Naive thymus-derived CD4-positive, alpha-beta T cell (primary cell): ENCODE results near the gene RNFT1. TPM values are rescaled to one million over a fixed set of nuclear protein-coding genes. Genes with fewer than 3 reads are reported as not detected.
"Not testable (repeated sequence)": the region's sequence is repeated elsewhere in the genome, so short reads cannot be mapped to it uniquely, and the experiment has no call there.

Experiments
- ATAC-seq: fragments of 150-1000 bp; cut with Tn5 transposase; 2 replicates; pipeline ENCODE4 v1.10.0; 2021; ENCODE audit warnings: mild to moderate bottlenecking, moderate library complexity
- CTCF ChIA-PET: fragments of 350-600 bp; sonication (Branson Sonifier 250); formaldehyde crosslinking; loops from one replicate; lab custom pipeline; 2021; ENCODE audit warnings: antibody characterized with exemption; lab: Charles Lee
- POLR2A ChIA-PET: fragments of 350-600 bp; sonication (Branson Sonifier 250); formaldehyde crosslinking; loops from one replicate; lab custom pipeline; 2021; ENCODE audit warnings: antibody characterized with exemption, inconsistent platforms; lab: Charles Lee
- DNase-seq, 9 donors: peaks; one replicate each; pipeline versions ENCODE4 v3.0.0 to v3.0.0-alpha.2; 2020 to 2022; ENCODE audit warnings: mixed read lengths in 1 of 9
- H3K27ac ChIP-seq: one replicate; pipeline ENCODE4 v1.7.0; 2013; ENCODE audit warnings: mild to moderate bottlenecking, low read depth, low read length, moderate library complexity
- H3K27me3 ChIP-seq, 2 donors: one replicate each; pipeline ENCODE4 v1.7.0; 2013; ENCODE audit warnings: low read length in 2 of 2, mild to moderate bottlenecking in 2 of 2, moderate library complexity in 2 of 2; ENCODE audit not compliant: control insufficient read depth in 2 of 2, insufficient read depth in 2 of 2
- H3K36me3 ChIP-seq, 3 experiments: 1 replicate in 2 of 3; 2 replicates in 1 of 3; pipeline ENCODE4 v1.7.0; 2013; ENCODE audit warnings: low read length in 3 of 3, mild to moderate bottlenecking in 3 of 3, moderate library complexity in 1 of 3; ENCODE audit not compliant: insufficient read depth in 3 of 3, control insufficient read depth in 2 of 3
- H3K4me1 ChIP-seq, 2 donors: one replicate each; pipeline ENCODE4 v1.7.0; 2013; ENCODE audit warnings: low read length in 2 of 2, mild to moderate bottlenecking in 2 of 2, moderate library complexity in 1 of 2; ENCODE audit not compliant: control insufficient read depth in 2 of 2, insufficient read depth in 2 of 2
- H3K4me3 ChIP-seq: 2 replicates; pipeline ENCODE4 v1.7.0; 2013; ENCODE audit warnings: mild to moderate bottlenecking, low read length
- H3K9me3 ChIP-seq, 3 experiments: 1 replicate in 2 of 3; 2 replicates in 1 of 3; pipeline ENCODE4 v1.7.0; 2013; ENCODE audit warnings: low read length in 3 of 3; ENCODE audit not compliant: control insufficient read depth in 2 of 3
- H3K27ac Mint-ChIP-seq, 9 donors: one replicate each; pipeline ENCODE4 v1.8.0; 2020 to 2022; ENCODE audit warnings: mixed read lengths in 9 of 9, mild to moderate bottlenecking in 8 of 9, moderate library complexity in 5 of 9, inconsistent platforms in 2 of 9
- H3K27me3 Mint-ChIP-seq, 5 donors: one replicate each; pipeline ENCODE4 v1.8.0; 2021 to 2022; ENCODE audit warnings: mixed read lengths in 5 of 5, mild to moderate bottlenecking in 1 of 5
- H3K36me3 Mint-ChIP-seq, 5 donors: one replicate each; pipeline ENCODE4 v1.8.0; 2020 to 2022; ENCODE audit warnings: mixed read lengths in 5 of 5, mild to moderate bottlenecking in 3 of 5, inconsistent platforms in 1 of 5
- H3K4me1 Mint-ChIP-seq, 7 donors: one replicate each; pipeline ENCODE4 v1.8.0; 2020 to 2022; ENCODE audit warnings: mixed read lengths in 7 of 7, mild to moderate bottlenecking in 3 of 7, inconsistent platforms in 1 of 7
- H3K4me3 Mint-ChIP-seq, 10 donors: one replicate each; pipeline ENCODE4 v1.8.0; 2020 to 2022; ENCODE audit warnings: mild to moderate bottlenecking in 10 of 10, mixed read lengths in 10 of 10, moderate library complexity in 6 of 10, inconsistent platforms in 2 of 10
- H3K9me3 Mint-ChIP-seq, 11 donors: one replicate each; pipeline ENCODE4 v1.8.0; 2020 to 2022; ENCODE audit warnings: mixed read lengths in 11 of 11, mild to moderate bottlenecking in 4 of 11, inconsistent platforms in 1 of 11, moderate library complexity in 1 of 11
- intact Hi-C, 2 donors: fragments of 100-400 bp; cut with micrococcal nuclease; formaldehyde crosslinking; loops; one replicate each; pipeline ENCODE4 v1.15.1; 2023
- polyA plus RNA-seq, 2 donors: library from polyadenylated mRNA; unstranded; fragments of 300-500 nt; fragmentation: Illumina TruSeq; gene quantifications; one replicate each; pipeline ENCODE4 v1.2.3, GENCODE V29; 2021
- total RNA-seq, 6 experiments: library from RNA in 5 of 6; stranded (reverse) in 5 of 6; gene quantifications; 1 replicate in 5 of 6; 2 replicates in 1 of 6; pipeline ENCODE4 v1.2.3 and lab custom pipeline; 2021 to 2026

Gene RNFT1
- total and polyA plus RNA-seq, 7 experiments from 2014 or later, result 22.8 to 45.8 (median 31.6) TPM

GRCh38 chr17:59941131-59941530 is 23.4 kb downstream of the RNFT1 start:
- ATAC-seq (no peak), DNase-seq (no peak)
- ChIA-PET CTCF (no interaction called here), POLR2A (interaction anchor here (0.6 to 0.7 kb wide), 2 partner anchors 167 to 171 kb away, joined by 3 to 4 read pairs; no protein-coding TSS in a partner anchor)
- H3K9me3 ChIP-seq, result no peaks in the 10 kb centered on the region
- no peak overlapping the region for H3K27ac ChIP-seq
- Mint-ChIP-seq H3K4me1 (peaks cover 0 to 27% (median 0%) of the 10 kb centered on the region in 7 donors), H3K27ac (peak overlapping the region in 2 of 9 donors; percentile 38 to 42), H3K9me3 (no peaks in the 10 kb centered on the region), H3K36me3 (peaks cover 10 to 33% (median 13%) of the 10 kb centered on the region in 5 donors), H3K4me3 (no peak overlapping the region), H3K27me3 (no peaks in the 10 kb centered on the region)
- intact Hi-C loops, result no loop called here
- no peak overlapping the region for H3K4me3 ChIP-seq
- no peaks in the 10 kb centered on the region for H3K27me3 ChIP-seq
- H3K36me3 ChIP-seq, result peaks cover 0 to 48% (median 14%) of the 10 kb centered on the region in 3 experiments
- no peaks in the 10 kb centered on the region for H3K4me1 ChIP-seq

- H3K4me3 ChIP-seq, H3K27me3 Mint-ChIP-seq, H3K27ac ChIP-seq, intact Hi-C loops, H3K9me3 Mint-ChIP-seq, H3K9me3 ChIP-seq, ATAC-seq, H3K27me3 ChIP-seq, H3K4me1 ChIP-seq, H3K4me3 Mint-ChIP-seq: not testable (repeated sequence)
- POLR2A ChIA-PET, result interaction anchor here (0.7 kb wide), 1 partner anchor 170 kb away, joined by 4 read pairs; no protein-coding TSS in a partner anchor
- CTCF ChIA-PET, result interaction anchor here (0.6 to 0.9 kb wide), 2 partner anchors 14 to 163 kb away, joined by 3 to 5 read pairs; no protein-coding TSS in a partner anchor
- Mint-ChIP-seq H3K36me3 (peaks cover 7 to 31% (median 9%) of the 10 kb centered on the region in 5 donors), H3K4me1 (peaks cover 0 to 24% (median 0%) of the 10 kb centered on the region in 7 donors), H3K27ac (peak overlapping the region in 2 of 9 donors; percentile 28 to 42)
- peaks cover 0 to 48% (median 14%) of the 10 kb centered on the region in 3 experiments for H3K36me3 ChIP-seq
- peak in 1 of 9 donors; percentile 27 for DNase-seq
Observed at GRCh38 chr17:59940697-59941096, 23.8 kb downstream of the RNFT1 start.

- POLR2A ChIA-PET, H3K4me3 ChIP-seq, CTCF ChIA-PET, DNase-seq, ATAC-seq, H3K27me3 ChIP-seq, H3K4me3 Mint-ChIP-seq, H3K4me1 ChIP-seq, H3K4me1 Mint-ChIP-seq, H3K9me3 ChIP-seq, H3K9me3 Mint-ChIP-seq, H3K27ac ChIP-seq, H3K27me3 Mint-ChIP-seq, intact Hi-C loops: not testable (repeated sequence)
- H3K36me3 ChIP-seq, result peaks cover 4 to 55% (median 5%) of the 10 kb centered on the region in 3 experiments
- Mint-ChIP-seq H3K27ac (peak overlapping the region in 1 of 9 donors; percentile 13), H3K36me3 (peaks cover 2 to 62% (median 21%) of the 10 kb centered on the region in 5 donors)
Observed at GRCh38 chr17:59933317-59933716, 31.2 kb downstream of the RNFT1 start.

- H3K9me3 ChIP-seq, CTCF ChIA-PET, H3K4me1 Mint-ChIP-seq, H3K27ac ChIP-seq, H3K4me3 ChIP-seq, H3K9me3 Mint-ChIP-seq, ATAC-seq, intact Hi-C loops, H3K4me3 Mint-ChIP-seq, DNase-seq, H3K27me3 ChIP-seq, H3K4me1 ChIP-seq, POLR2A ChIA-PET, H3K27me3 Mint-ChIP-seq: not testable (repeated sequence)
- peaks cover 4 to 63% (median 20%) of the 10 kb centered on the region in 5 donors for H3K36me3 Mint-ChIP-seq
- peaks cover 0 to 53% (median 5%) of the 10 kb centered on the region in 3 experiments for H3K36me3 ChIP-seq
- H3K27ac Mint-ChIP-seq, result peak overlapping the region in 1 of 9 donors; percentile 54
Observed at GRCh38 chr17:59930768-59931167, 33.8 kb downstream of the RNFT1 start.

- H3K4me3 Mint-ChIP-seq, H3K27ac ChIP-seq, intact Hi-C loops, H3K4me3 ChIP-seq, H3K27ac Mint-ChIP-seq, H3K27me3 ChIP-seq, POLR2A ChIA-PET, DNase-seq, H3K9me3 ChIP-seq, H3K4me1 ChIP-seq, CTCF ChIA-PET, ATAC-seq, H3K27me3 Mint-ChIP-seq, H3K9me3 Mint-ChIP-seq, H3K4me1 Mint-ChIP-seq: not testable (repeated sequence)
- H3K36me3 ChIP-seq, result peaks cover under 1 to 55% (median 5%) of the 10 kb centered on the region in 3 experiments
- peaks cover 9 to 68% (median 26%) of the 10 kb centered on the region in 5 donors for H3K36me3 Mint-ChIP-seq
Observed at GRCh38 chr17:59930121-59930520, 34.4 kb downstream of the RNFT1 start.

GRCh38 chr17:59920637-59921036 is 43.9 kb downstream of the RNFT1 start:
- H3K4me1 ChIP-seq, intact Hi-C loops, H3K4me3 Mint-ChIP-seq, DNase-seq, POLR2A ChIA-PET, H3K27ac ChIP-seq, H3K4me1 Mint-ChIP-seq, ATAC-seq, H3K27me3 Mint-ChIP-seq, H3K4me3 ChIP-seq, H3K27me3 ChIP-seq, H3K9me3 ChIP-seq, H3K9me3 Mint-ChIP-seq, CTCF ChIA-PET: not testable (repeated sequence)
- Mint-ChIP-seq H3K27ac (peak overlapping the region in 1 of 9 donors; percentile 25), H3K36me3 (peaks cover 11 to 35% (median 24%) of the 10 kb centered on the region in 5 donors)
- H3K36me3 ChIP-seq, result peaks cover 3 to 52% (median 7%) of the 10 kb centered on the region in 3 experiments

- peaks cover 3 to 76% (median 19%) of the 10 kb centered on the region in 3 experiments for H3K36me3 ChIP-seq
- ATAC-seq (no peak), DNase-seq (no peak)
- no peaks in the 10 kb centered on the region for H3K27me3 Mint-ChIP-seq
- peaks cover 6 to 39% (median 21%) of the 10 kb centered on the region in 5 donors for H3K36me3 Mint-ChIP-seq
- H3K9me3 Mint-ChIP-seq, result peaks cover 0 to 1% (median 0%) of the 10 kb centered on the region in 11 donors
- ChIA-PET CTCF (no interaction called here), POLR2A (no interaction called here)
- peaks cover 0 to 6% (median 3%) of the 10 kb centered on the region in 7 donors for H3K4me1 Mint-ChIP-seq
- no peak overlapping the region for H3K27ac ChIP-seq
- no peak overlapping the region for H3K4me3 ChIP-seq
- intact Hi-C loops, result loop anchor here in 1 of 2 donors (10.0 kb wide), 1 partner anchor 188 kb away; no protein-coding TSS in a partner anchor
- peak overlapping the region in 1 of 9 donors; percentile 2 for H3K27ac Mint-ChIP-seq
- H3K27me3 ChIP-seq, result no peaks in the 10 kb centered on the region
- H3K4me3 Mint-ChIP-seq, result no peak overlapping the region
- no peaks in the 10 kb centered on the region for H3K9me3 ChIP-seq
- H3K4me1 ChIP-seq, result no peaks in the 10 kb centered on the region
Observed at GRCh38 chr17:59916446-59916845, 48.1 kb downstream of the RNFT1 start.
